GM21423 (cell line): ENCODE measurements around the gene CMC4.

Experiments used
- ATAC-seq: cut with Tn5 transposase; IDR thresholded peaks from one replicate; pipeline ENCODE4 v1.9.1; 2021; ENCODE audit warnings: mild to moderate bottlenecking, moderate library complexity; ENCODE audit not compliant: unreplicated experiment

The CMC4 gene

DNA sequence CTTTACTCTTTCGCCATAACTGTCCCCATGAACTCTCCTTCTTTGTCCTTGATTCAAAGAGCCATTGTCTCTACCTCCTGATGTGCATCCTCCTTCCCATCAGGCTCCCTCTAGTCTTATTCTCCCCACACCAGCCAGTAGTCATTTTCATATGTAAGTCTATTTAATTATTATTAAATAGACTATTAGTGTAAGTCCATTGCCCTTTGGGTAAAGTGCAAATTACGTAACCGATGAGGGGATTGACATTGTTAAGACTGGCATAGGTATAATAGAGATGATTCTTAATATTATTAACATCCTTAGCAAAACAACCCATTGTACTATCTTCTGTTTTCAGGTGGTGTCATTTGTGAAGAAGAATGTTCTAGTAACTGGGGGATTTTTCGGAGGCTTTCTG is 16.7 kb downstream of the CMC4 start:
- no peak for ATAC-seq

DNA sequence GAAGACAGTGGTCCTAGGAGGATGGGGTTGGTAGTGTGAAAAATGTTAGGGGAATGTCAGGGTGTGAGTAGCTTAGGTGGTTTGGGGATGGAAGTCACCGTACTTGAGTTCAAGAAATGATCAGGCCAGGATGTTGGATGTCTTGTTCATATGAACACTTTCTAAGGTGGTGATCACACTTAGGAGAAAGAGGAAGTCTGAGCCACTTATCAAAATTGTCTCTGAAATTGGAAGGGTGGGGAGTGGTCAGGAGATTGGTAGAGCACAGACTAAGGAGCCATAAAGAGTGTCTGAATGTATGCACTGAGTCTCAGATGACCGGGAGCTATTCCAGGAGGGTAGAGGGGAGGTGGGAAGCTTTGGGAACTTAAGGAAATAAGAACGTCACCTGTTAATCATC is 17.3 kb downstream of the CMC4 start:
- ATAC-seq, result no peak

- no peak for ATAC-seq
Observed at GRCh38 chrX:155052738-155053498, 18.0 kb downstream of the CMC4 start.

- no peak for ATAC-seq
Observed at GRCh38 chrX:155048977-155049619, 21.8 kb downstream of the CMC4 start.

DNA sequence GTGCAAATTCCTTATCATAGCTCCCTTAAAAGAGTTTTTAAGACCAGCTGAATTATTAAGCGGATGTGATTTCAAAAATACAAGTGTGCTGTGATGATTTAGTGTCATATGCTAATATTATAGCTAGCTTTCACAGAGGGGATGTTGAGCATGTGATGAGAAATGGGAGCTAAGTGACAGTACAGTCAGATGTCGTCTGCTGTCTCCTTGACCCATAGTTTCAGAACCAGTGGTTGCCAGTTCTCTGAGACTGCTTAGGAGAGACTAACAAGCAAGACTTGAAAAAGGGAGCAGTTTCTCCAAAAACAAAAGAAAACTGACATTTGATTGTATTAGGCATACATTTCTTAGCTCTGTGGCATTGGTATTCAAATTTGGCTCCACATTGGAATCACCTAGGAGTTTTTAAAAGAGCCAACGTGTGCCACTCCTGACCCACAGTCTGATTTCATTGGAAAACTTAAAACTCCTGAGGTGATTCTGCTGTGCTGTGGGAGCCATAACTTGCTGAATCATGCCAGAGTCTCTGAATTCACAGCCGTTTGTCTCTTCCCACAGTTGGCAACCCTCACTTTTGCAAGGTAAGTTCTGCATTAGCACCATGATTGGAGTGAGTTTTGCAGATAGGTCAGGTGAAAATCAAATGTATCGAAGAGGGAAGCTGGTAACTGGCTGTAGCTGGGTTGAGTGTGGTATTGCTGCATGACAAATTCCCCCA is 24.0 kb downstream of the CMC4 start:
- ATAC-seq, result no peak

DNA sequence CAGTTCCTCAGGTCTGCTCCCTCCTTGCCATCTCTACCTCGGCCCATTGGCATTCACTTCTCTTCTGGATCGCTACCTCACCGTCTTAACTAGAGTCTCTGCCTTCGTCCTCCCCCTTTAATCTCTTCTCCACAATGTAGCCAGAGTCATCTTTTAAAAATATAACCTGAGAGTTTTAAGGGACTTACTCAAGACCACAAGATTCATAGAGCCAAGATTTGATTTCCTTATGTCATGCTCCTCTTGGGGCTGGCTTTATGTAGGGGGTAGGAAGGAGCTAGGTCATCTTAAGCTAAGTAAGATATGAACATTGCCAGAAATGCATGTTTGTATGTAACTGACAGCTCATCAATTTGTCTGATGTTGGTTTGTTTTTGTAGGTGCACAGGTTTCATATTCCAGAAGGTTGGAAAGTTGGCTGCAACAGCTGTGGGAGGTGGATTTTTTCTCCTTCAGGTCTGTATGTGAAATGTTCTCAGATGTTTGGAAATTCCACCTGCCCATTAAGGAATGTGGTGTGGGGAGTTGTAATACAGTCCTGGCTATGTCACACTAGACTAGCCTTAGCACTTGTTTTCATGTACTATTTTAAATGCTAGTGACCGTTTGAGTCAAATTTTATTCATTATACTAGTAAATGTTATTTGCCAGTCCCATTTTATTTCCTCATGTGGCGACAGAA is 24.7 kb downstream of the CMC4 start:
- no peak for ATAC-seq

DNA sequence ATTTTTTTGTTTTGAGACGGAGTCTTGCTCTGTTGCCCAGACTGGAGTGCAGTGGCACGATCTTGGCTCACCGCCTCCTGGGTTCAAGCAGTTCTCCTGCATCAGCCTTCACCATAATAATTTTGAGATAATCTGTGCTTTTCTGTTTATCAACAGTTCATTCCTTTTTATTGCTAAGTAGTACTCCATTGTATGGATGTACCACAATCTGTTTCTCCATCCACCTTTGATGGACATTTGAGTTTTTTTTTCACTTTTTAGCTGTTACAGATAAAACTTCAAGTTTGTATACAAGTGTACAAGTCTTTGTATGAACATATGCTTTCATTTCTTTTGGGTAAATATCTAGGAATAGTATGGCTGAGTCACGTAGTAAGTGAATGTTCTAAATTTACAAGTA is 35.2 kb downstream of the CMC4 start:
- no peak for ATAC-seq

GRCh38 chrX:155031657-155032056 is 39.3 kb downstream of the CMC4 start:
- ATAC-seq, result no peak

DNA sequence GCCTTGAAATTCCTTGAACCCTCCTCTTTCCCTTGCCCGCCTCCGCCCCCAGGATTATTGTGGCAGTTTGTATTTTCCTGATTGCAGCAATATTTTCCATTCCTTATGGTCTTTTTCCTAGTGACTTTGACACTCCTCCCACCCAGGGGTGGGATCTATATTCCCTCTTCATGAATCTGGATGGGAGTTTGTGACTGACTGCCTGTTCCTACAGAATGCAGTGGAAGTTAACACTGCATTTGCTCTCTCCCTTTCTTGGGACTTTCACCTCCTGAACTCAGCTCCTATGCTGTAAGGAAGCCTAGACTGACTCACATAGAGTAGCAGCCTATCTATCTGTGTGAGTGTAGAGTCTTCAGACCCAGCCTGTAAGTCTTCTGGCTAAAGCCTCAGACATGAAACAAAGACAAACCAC is 42.1 kb downstream of the CMC4 start:
- no peak for ATAC-seq

GRCh38 chrX:155028129-155028528 is 42.8 kb downstream of the CMC4 start:
- no peak for ATAC-seq

- no peak for ATAC-seq
Observed at GRCh38 chrX:155027509-155028066, 43.3 kb downstream of the CMC4 start.

DNA sequence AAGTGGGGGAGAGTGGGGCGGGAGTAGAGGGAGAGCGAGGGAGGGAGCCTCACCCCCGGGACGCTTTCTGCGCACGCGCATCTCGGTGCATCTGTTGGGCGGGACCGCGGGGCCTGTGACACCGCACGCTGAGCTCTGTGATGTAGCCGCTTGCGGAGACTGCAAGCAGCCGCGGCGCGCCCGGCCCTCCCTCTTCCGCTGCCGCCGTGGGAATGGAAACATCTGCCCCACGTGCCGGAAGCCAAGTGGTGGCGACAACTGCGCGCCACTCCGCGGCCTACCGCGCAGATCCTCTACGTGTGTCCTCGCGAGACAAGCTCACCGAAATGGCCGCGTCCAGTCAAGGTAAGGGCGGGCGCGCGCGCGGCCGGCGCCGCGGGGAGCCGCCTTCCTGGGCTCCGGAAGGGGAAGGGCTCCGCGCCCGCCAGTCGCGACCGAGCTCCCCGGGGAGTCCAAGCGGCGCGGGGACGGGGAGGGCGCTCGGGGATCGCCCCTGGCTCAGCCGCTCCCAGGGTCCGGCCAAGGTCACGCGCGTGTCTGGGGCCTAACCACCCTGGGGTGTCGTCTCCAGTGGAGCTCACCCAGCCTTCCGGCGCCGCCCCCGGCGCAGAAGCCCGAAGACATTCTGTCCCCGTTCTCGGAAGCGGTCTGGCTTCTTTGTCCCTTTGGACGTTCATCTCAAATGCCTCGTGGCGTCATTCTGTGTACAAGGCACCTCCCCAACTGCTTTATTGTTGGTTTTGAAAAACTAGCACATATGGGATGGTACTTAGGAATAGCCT is 44.0 kb downstream of the CMC4 start, which contains the start of gene FUNDC2:
Gene FUNDC2, plus strand, starts transcription at position 118 of the 782 bp plus-strand sequence. Its CDS starts 95 bp downstream, at position 213.
- ATAC-seq, result peak; percentile 86

- no peak for ATAC-seq
Observed at GRCh38 chrX:155026420-155026726, 44.6 kb downstream of the CMC4 start.

DNA sequence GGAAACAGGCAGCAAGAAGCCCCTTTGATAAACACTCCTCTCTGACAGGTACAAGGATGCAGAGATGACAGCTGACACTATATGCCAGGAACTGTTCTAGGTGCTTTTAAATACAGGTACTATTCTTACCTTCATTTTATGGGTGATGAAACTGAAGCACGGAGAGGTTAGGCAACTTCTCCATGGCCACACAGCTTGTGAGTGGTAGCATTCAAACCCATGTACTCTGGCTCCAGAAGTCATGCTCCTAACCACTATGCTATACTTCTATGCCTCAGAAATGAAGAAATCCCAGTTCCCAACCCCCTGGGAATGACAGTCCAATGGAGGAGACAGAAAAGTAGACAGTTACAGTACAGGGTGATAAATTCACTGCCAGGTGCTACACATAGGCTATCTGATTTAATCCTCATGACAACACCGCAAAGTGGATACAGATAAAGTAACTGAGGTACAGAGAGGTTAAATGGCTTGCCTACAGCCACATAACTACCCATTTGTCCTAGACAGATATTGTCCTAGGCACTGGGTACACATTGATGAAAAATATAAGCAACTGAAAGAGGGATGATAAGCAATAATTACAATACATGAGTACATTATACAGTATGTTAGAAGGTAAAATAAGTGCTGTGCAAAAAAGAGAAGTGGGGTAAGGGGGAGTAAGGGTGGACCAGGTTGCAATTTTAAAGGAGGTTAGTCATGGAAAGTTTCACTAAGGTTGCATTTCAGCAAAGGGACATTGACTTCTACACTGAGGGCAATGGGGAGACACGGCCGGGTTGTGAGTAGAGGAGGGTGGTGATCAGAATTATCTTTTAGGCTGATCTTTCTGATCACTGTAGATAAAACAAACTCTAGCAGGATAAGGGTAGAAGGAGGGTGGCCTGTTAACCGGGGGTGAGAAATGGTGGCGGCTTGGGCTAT is 46.8 kb downstream of the CMC4 start:
- ATAC-seq, result no peak

GRCh38 chrX:155022585-155022984 is 48.4 kb downstream of the CMC4 start, which contains the start of gene F8:
Gene F8 (minus strand): TSS chrX:155022723. CDS start chrX:155022552, 171 bp downstream.
- ATAC-seq, result no peak

DNA sequence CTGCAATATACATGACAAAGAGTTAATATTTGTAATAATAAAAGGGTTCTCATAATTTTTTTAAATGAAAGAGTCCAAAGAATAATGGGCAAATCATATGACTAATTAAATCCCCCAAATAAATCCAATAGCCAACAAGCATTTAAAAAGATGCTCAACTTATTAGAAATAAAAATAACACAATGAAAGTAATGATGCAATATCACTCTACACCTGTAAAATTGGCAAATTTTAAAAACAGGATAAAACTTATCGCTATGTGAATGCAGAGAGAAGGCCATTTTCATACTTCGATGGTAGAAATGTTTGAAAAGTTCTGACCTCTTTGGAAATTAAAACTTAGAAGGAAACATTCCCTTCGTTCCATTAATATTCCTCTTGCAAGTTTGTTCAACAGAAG is 50.3 kb downstream of the CMC4 start:
- no peak for ATAC-seq
